CD4-positive, alpha-beta T cell (primary cell): ENCODE results near the gene RAI1. TPM values are rescaled to one million over a fixed set of nuclear protein-coding genes. Genes with fewer than 3 reads are reported as not detected.

Source experiments
- ATAC-seq: fragments of 200-7000 bp; cut with Tn5 transposase; one replicate; pipeline ENCODE4 v1.10.0; 2022; ENCODE audit warnings: mild to moderate bottlenecking; ENCODE audit not compliant: poor library complexity
- CTCF ChIA-PET: fragments of 350-600 bp; sonication (Branson Sonifier 250); formaldehyde crosslinking; loops from one replicate; lab custom pipeline; 2021; ENCODE audit warnings: antibody characterized with exemption, inconsistent platforms; lab: Charles Lee
- POLR2A ChIA-PET: fragments of 350-600 bp; sonication (Branson Sonifier 250); formaldehyde crosslinking; loops from one replicate; lab custom pipeline; 2021; ENCODE audit warnings: antibody characterized with exemption, inconsistent platforms; lab: Charles Lee
- DNase-seq, 14 experiments: peaks; one replicate each; pipeline ENCODE4 v3.0.0-alpha.2; 2013 to 2020; ENCODE audit warnings: mixed read lengths in 2 of 14
- H3K27ac ChIP-seq, 2 donors: one replicate each; pipeline versions ENCODE4 v1.5.1 to v1.7.0; 2013; ENCODE audit warnings: low read length in 2 of 2, low read depth in 1 of 2, mild to moderate bottlenecking in 1 of 2
- H3K27me3 ChIP-seq, 2 experiments: 1 replicate in 1 of 2; 2 replicates in 1 of 2; pipeline versions ENCODE4 v1.6.1 to v1.7.0; 2013; ENCODE audit warnings: low read length in 2 of 2, control low read depth in 1 of 2, mild to moderate bottlenecking in 1 of 2, moderate library complexity in 1 of 2; ENCODE audit not compliant: insufficient read depth in 2 of 2, control insufficient read depth in 1 of 2
- H3K36me3 ChIP-seq: one replicate; pipeline ENCODE4 v1.6.1; 2013; ENCODE audit warnings: low read length, control low read depth; ENCODE audit not compliant: insufficient read depth
- H3K4me1 ChIP-seq: one replicate; pipeline ENCODE4 v1.6.1; 2013; ENCODE audit warnings: low read length, control low read depth; ENCODE audit not compliant: insufficient read depth
- H3K4me3 ChIP-seq: one replicate; pipeline ENCODE4 v1.5.1; 2013; ENCODE audit warnings: mild to moderate bottlenecking, low read length, moderate library complexity
- H3K9me3 ChIP-seq, 2 experiments: 1 replicate in 1 of 2; 2 replicates in 1 of 2; pipeline versions ENCODE4 v1.6.1 to v1.7.0; 2013; ENCODE audit warnings: low read length in 2 of 2, mild to moderate bottlenecking in 2 of 2, control low read depth in 1 of 2, moderate library complexity in 1 of 2; ENCODE audit not compliant: control insufficient read depth in 1 of 2, insufficient read depth in 1 of 2
- H3K27ac Mint-ChIP-seq: one replicate; pipeline ENCODE4 v1.8.0; 2020; ENCODE audit warnings: mixed read lengths
- H3K27me3 Mint-ChIP-seq: one replicate; pipeline ENCODE4 v1.8.0; 2021; ENCODE audit warnings: mixed read lengths
- H3K36me3 Mint-ChIP-seq: one replicate; pipeline ENCODE4 v1.8.0; 2021; ENCODE audit warnings: low read depth, mixed read lengths
- H3K4me1 Mint-ChIP-seq: one replicate; pipeline ENCODE4 v1.8.0; 2021; ENCODE audit warnings: low read depth, mixed read lengths
- H3K4me3 Mint-ChIP-seq: one replicate; pipeline ENCODE4 v1.8.0; 2020; ENCODE audit warnings: mild to moderate bottlenecking, mixed read lengths
- H3K9me3 Mint-ChIP-seq: one replicate; pipeline ENCODE4 v1.8.0; 2020; ENCODE audit warnings: mixed read lengths
- intact Hi-C, 2 experiments: fragments of 100-400 bp; cut with DNase I in 1 of 2; cut with micrococcal nuclease in 1 of 2; formaldehyde crosslinking; loops; one replicate each; pipeline versions ENCODE4 v1.15.1 to v1.9.0; 2023 to 2025; cut with DNase I, micrococcal nuclease
- total RNA-seq, 174 experiments: library from RNA in 2 of 174; stranded (reverse) in 2 of 174; gene quantifications; one replicate each; pipeline ENCODE4 v1.2.3 and lab custom pipeline; 2021 to 2026
- TF ChIP-seq, protein P1 (sequence below): fragments of 200-600 bp; IDR thresholded peaks from one replicate; pipeline ENCODE4 v1.8.0; 2022; ENCODE audit warnings: antibody characterized with exemption, mild to moderate bottlenecking

The RAI1 gene
- total RNA-seq, 2 experiments from 2014 or later = 19.3 to 25.2 TPM

- Histone ChIP-seq H3K36me3 (peaks cover 7% of the 10 kb centered on the region), H3K4me1 (peaks cover 28% of the 10 kb centered on the region), H3K9me3 (no peaks in the 10 kb centered on the region), H3K4me3 (no peak overlapping the region), H3K27me3 (no peaks in the 10 kb centered on the region), H3K27ac (no peak overlapping the region)
- H3K4me1 Mint-ChIP-seq = peaks cover 22% of the 10 kb centered on the region
- ChIA-PET POLR2A (no interaction called here), CTCF (no interaction called here)
- H3K9me3 Mint-ChIP-seq = no peaks in the 10 kb centered on the region
- TF ChIP-seq, protein P1, sequence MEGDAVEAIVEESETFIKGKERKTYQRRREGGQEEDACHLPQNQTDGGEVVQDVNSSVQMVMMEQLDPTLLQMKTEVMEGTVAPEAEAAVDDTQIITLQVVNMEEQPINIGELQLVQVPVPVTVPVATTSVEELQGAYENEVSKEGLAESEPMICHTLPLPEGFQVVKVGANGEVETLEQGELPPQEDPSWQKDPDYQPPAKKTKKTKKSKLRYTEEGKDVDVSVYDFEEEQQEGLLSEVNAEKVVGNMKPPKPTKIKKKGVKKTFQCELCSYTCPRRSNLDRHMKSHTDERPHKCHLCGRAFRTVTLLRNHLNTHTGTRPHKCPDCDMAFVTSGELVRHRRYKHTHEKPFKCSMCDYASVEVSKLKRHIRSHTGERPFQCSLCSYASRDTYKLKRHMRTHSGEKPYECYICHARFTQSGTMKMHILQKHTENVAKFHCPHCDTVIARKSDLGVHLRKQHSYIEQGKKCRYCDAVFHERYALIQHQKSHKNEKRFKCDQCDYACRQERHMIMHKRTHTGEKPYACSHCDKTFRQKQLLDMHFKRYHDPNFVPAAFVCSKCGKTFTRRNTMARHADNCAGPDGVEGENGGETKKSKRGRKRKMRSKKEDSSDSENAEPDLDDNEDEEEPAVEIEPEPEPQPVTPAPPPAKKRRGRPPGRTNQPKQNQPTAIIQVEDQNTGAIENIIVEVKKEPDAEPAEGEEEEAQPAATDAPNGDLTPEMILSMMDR = no peak
- no peak for DNase-seq
- no peak overlapping the region for H3K4me3 Mint-ChIP-seq
- H3K36me3 Mint-ChIP-seq = peaks cover 4% of the 10 kb centered on the region
- no peak overlapping the region for H3K27ac Mint-ChIP-seq
- intact Hi-C loops = no loop called here
- H3K27me3 Mint-ChIP-seq = no peaks in the 10 kb centered on the region
- ATAC-seq = no peak
Measured at GRCh38 chr17:17855976-17856375, 174.7 kb downstream of the RAI1 start.

DNA sequence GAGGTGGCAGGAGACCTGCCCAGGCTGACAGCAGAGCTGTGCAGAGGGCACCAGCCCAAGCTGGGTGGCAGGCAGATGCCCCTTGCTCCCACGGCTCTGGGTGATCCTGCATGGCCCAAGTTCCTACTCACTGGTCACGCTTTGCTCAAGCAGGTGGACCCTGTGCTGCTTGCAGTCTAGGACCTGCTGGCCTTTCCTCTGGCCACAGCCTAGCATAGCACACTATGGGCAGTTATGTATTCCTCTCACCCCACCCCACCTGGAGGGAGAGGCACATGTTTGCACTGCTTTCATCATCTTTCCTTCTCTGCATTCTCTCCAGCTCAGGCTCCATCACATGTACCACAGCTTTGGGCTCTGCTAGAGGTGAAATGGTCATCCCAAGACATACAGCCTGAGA, 175.1 kb downstream of the RAI1 start:
- DNase-seq = no peak
- H3K27me3 Mint-ChIP-seq = no peaks in the 10 kb centered on the region
- H3K4me3 ChIP-seq = no peak overlapping the region
- ChIA-PET CTCF (no interaction called here), POLR2A (no interaction called here)
- peaks cover 4% of the 10 kb centered on the region for H3K36me3 Mint-ChIP-seq
- H3K4me1 ChIP-seq = peaks cover 24% of the 10 kb centered on the region
- H3K4me3 Mint-ChIP-seq = no peak overlapping the region
- H3K4me1 Mint-ChIP-seq = peaks cover 20% of the 10 kb centered on the region
- peaks cover 9% of the 10 kb centered on the region for H3K36me3 ChIP-seq
- ATAC-seq = no peak
- no peaks in the 10 kb centered on the region for H3K9me3 ChIP-seq
- no peak overlapping the region for H3K27ac Mint-ChIP-seq
- TF ChIP-seq, protein P1 = no peak
- intact Hi-C loops = no loop called here
- H3K27me3 ChIP-seq = no peaks in the 10 kb centered on the region
- H3K9me3 Mint-ChIP-seq = no peaks in the 10 kb centered on the region
- no peak overlapping the region for H3K27ac ChIP-seq

- ChIA-PET POLR2A (no interaction called here), CTCF (no interaction called here)
- H3K27ac ChIP-seq = no peak overlapping the region
- no peak overlapping the region for H3K27ac Mint-ChIP-seq
- H3K4me1 ChIP-seq = peaks cover 14% of the 10 kb centered on the region
- no peak overlapping the region for H3K4me3 Mint-ChIP-seq
- no peak overlapping the region for H3K4me3 ChIP-seq
- H3K36me3 Mint-ChIP-seq = peaks cover 4% of the 10 kb centered on the region
- no peaks in the 10 kb centered on the region for H3K9me3 Mint-ChIP-seq
- intact Hi-C loops = no loop called here
- DNase-seq (no peak), ATAC-seq (no peak)
- H3K9me3 ChIP-seq = no peaks in the 10 kb centered on the region
- peaks cover 22% of the 10 kb centered on the region for H3K4me1 Mint-ChIP-seq
- peaks cover 10% of the 10 kb centered on the region for H3K36me3 ChIP-seq
- no peaks in the 10 kb centered on the region for H3K27me3 ChIP-seq
- TF ChIP-seq, protein P1 = no peak
- H3K27me3 Mint-ChIP-seq = no peaks in the 10 kb centered on the region
Measured at GRCh38 chr17:17857496-17857895, 176.2 kb downstream of the RAI1 start.
